Measurements from ENCODE around the gene DAO. TPM values are rescaled to one million over a fixed set of nuclear protein-coding genes. Genes with fewer than 3 reads are reported as not detected.

DAO gene
- polyA plus RNA-seq, 1 donor from 2014 or later, result not detected

- TF ChIP-seq RAD21 (conservative IDR thresholded peaks at IDR 0.05), result no peak
- no peak for TF ChIP-seq REST (IDR thresholded peaks at IDR 0.05; ENCODE audit: borderline replicate concordance)
- no peak overlapping the region for H3K4me3 ChIP-seq (ENCODE audit: low read length)
- no peaks in the 10 kb centered on the region for H3K79me2 ChIP-seq (replicated peaks; ENCODE audit: insufficient read depth, low read length)
- H3K4me2 ChIP-seq (ENCODE audit: low read length), result no peak overlapping the region
- H3K9me3 ChIP-seq (ENCODE audit: low read length), result peaks cover 12% of the 10 kb centered on the region
- no peaks in the 10 kb centered on the region for H3F3A ChIP-seq (ENCODE audit: insufficient read depth, low read length, poor library complexity, severe bottlenecking)
- no peaks in the 10 kb centered on the region for H3K27me3 ChIP-seq (ENCODE audit: insufficient read depth, low read depth, low read length)
- H4K20me1 ChIP-seq (ENCODE audit: insufficient read depth), result no peaks in the 10 kb centered on the region
- H3K36me3 ChIP-seq (ENCODE audit: insufficient read depth, low read length), result peaks cover 7% of the 10 kb centered on the region
- H3K9me2 ChIP-seq (ENCODE audit: insufficient read depth, low read length), result no peaks in the 10 kb centered on the region
- H3K27ac ChIP-seq (ENCODE audit: low read length), result no peak overlapping the region
- no peak overlapping the region for H2AFZ ChIP-seq (ENCODE audit: low read depth, low read length)
- H3K9ac ChIP-seq (ENCODE audit: low read length), result no peak overlapping the region
Observed at GRCh38 chr12:108947097-108947496, 67.2 kb downstream of the DAO start.

DNA sequence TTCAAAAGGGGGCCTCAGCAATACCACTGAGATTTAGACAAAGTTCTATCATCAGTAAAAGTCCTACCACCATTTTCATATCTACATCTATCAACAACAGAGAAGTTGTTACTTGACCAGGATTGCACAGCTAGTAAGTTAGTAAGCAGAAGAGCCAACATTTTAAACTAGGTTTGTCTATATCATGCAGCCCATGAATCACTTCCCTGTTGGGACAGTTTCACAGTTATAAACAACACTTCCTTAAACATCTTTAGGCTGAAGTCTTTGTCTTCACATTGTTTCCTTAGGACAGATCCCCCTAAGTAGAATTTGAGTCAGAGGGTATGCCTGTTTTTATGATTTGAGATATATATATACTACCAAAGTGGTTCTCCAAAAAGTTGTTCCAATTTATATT lies 68.5 kb downstream of the DAO start:
- Histone ChIP-seq H3K79me2 (replicated peaks; ENCODE audit: insufficient read depth, low read length) (no peaks in the 10 kb centered on the region), H3K9ac (ENCODE audit: low read length) (no peak overlapping the region), H3F3A (ENCODE audit: insufficient read depth, low read length, poor library complexity, severe bottlenecking) (no peaks in the 10 kb centered on the region), H3K4me3 (ENCODE audit: low read length) (no peak overlapping the region), H3K27ac (ENCODE audit: low read length) (no peak overlapping the region), H3K27me3 (ENCODE audit: insufficient read depth, low read depth, low read length) (no peaks in the 10 kb centered on the region), H4K20me1 (ENCODE audit: insufficient read depth) (no peaks in the 10 kb centered on the region), H3K36me3 (ENCODE audit: insufficient read depth, low read length) (peaks cover 7% of the 10 kb centered on the region), H2AFZ (ENCODE audit: low read depth, low read length) (no peak overlapping the region), H3K4me2 (ENCODE audit: low read length) (no peak overlapping the region), H3K9me3 (ENCODE audit: low read length) (peaks cover 12% of the 10 kb centered on the region), H3K9me2 (ENCODE audit: insufficient read depth, low read length) (no peaks in the 10 kb centered on the region)
- no peak for TF ChIP-seq TAF1 (IDR thresholded peaks at IDR 0.05; ENCODE audit: low read depth)
- no peak for TF ChIP-seq MXI1 (conservative IDR thresholded peaks at IDR 0.05; ENCODE audit: poor library complexity, severe bottlenecking)
- TF ChIP-seq RAD21 (conservative IDR thresholded peaks at IDR 0.05), result no peak
- no peak for TF ChIP-seq POLR2AphosphoS5 (IDR thresholded peaks at IDR 0.05)
- TF ChIP-seq EP300 (conservative IDR thresholded peaks at IDR 0.05; ENCODE audit: poor library complexity, severe bottlenecking), result no peak
- no peak for TF ChIP-seq REST (IDR thresholded peaks at IDR 0.05; ENCODE audit: borderline replicate concordance)
- no peak for TF ChIP-seq EZH2 (IDR thresholded peaks at IDR 0.05; ENCODE audit: borderline replicate concordance, insufficient read depth, low read length, poor library complexity, severe bottlenecking)
- no peak for TF ChIP-seq SMC3 (conservative IDR thresholded peaks at IDR 0.05; ENCODE audit: poor library complexity)
- TF ChIP-seq, protein P1, sequence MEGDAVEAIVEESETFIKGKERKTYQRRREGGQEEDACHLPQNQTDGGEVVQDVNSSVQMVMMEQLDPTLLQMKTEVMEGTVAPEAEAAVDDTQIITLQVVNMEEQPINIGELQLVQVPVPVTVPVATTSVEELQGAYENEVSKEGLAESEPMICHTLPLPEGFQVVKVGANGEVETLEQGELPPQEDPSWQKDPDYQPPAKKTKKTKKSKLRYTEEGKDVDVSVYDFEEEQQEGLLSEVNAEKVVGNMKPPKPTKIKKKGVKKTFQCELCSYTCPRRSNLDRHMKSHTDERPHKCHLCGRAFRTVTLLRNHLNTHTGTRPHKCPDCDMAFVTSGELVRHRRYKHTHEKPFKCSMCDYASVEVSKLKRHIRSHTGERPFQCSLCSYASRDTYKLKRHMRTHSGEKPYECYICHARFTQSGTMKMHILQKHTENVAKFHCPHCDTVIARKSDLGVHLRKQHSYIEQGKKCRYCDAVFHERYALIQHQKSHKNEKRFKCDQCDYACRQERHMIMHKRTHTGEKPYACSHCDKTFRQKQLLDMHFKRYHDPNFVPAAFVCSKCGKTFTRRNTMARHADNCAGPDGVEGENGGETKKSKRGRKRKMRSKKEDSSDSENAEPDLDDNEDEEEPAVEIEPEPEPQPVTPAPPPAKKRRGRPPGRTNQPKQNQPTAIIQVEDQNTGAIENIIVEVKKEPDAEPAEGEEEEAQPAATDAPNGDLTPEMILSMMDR (IDR thresholded peaks at IDR 0.05; ENCODE audit: poor library complexity, severe bottlenecking), result no peak

Measured in neural cell (in vitro differentiated cells).